GM21367 (cell line): ENCODE results near the gene PCMTD2.

Experiments
- ATAC-seq: cut with Tn5 transposase; IDR thresholded peaks from one replicate; pipeline ENCODE4 v1.9.1; 2021; ENCODE audit not compliant: unreplicated experiment

PCMTD2 gene

GRCh38 chr20:64254571-64255360 lies 782 bp upstream of the PCMTD2 start:
- ATAC-seq, result no peak

DNA sequence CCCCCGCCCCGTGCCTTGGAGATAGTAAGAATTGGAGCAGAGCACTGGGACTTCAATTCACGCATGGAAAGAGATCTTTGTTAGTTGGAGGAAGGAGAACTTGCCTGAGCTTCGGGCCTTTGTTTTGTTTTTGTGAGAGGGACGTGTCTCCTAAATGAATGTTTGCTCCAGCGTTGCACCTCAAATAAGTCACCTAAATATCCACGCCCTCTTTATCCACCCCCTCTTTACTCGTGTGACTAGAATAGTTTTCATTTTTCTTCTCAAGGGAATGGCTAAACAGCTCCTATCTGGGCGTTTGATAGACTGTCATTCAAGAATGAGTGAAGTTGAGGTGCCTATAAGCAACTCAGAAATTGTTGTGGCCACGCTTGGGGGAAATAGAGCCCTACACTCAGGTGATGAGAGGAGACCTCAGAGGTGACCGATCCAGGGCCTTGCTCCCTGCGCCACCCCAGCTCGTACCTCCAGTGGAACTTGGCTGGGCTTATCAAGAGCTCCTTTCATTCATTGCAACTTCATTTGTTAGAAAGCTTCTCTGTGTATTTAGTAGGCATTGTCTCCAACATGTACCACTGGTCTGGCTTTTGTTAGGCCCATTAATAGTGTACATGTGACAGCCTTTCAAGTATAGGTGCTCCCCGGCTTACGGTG lies 861 bp downstream of the PCMTD2 start:
- no peak for ATAC-seq

GRCh38 chr20:64257107-64257757 lies 1.7 kb downstream of the PCMTD2 start:
- no peak for ATAC-seq

DNA sequence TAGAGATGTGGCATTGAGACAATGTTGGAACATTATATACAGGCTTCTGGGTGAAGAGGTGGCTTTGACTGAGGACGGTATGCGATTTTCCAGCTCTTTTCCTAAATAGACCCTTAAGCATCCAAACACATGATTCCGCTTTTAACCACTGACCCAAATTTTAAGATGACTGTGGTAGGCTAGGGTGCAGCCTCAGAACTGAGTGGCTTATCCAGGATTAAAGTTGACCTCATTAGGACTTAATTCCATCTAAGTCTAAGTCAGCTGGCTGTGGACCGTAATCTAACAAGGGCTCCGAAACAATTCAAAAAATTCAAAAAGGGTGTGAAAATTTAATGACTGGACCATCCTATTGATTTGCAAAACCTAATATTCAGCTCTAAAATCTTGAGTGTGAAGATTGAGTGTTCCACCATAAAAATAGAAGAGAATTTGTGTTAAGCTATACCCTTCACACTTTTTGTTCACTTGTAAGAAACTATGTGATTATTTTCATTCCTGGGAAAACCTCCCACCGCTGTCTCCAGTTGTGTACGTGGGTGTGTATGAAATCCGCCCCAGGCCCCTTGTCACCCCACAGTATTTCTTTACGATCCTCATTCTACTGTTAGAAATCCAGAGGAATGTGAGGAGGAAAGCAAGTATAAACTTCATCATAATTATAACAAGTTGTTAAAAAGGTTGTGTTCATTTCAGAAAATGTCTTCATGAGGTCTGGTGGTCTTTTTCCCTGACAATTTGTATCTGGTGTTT lies 2.7 kb downstream of the PCMTD2 start:
- ATAC-seq, result no peak

DNA sequence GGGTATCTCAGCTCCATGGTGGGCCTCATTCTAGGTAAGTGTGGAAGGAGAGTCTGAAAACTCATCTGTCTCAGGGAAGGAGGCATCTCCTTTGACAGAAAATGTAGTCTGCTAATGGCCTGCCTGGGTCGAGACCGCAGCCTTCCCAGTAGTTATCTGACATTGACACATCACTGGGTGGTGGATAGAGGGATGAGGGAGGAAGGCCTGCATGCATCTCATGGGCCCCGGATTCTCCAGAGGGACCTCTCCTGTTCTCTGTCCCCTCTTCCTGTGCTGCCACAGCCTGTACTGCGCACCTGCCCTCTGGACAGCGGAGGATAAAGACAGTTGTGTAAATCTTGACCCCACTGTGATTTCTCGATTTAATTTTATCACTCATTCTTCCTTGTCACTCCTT lies 4.7 kb downstream of the PCMTD2 start:
- no peak for ATAC-seq

- ATAC-seq, result no peak
Measured at GRCh38 chr20:64261138-64261537, 5.6 kb downstream of the PCMTD2 start.

DNA sequence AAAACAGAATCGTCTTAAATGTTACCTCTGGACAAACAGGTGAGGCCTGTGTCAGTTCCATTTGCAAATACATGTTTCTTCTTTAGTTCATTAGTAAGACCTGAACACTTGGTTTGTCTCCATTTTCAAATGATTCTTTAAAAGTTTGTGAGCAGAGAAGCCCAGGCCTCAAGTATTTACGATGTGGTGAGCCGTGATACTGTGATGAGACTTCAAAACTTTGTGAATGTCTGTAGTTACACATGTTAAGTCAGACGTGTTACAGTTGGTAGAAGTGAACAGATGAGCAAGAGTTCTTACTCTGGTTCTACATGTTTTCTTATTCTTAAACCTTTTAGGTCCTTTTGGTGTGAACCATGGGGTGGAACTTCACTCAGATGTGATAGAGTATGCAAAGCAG lies 8.5 kb downstream of the PCMTD2 start:
- ATAC-seq, result no peak

DNA sequence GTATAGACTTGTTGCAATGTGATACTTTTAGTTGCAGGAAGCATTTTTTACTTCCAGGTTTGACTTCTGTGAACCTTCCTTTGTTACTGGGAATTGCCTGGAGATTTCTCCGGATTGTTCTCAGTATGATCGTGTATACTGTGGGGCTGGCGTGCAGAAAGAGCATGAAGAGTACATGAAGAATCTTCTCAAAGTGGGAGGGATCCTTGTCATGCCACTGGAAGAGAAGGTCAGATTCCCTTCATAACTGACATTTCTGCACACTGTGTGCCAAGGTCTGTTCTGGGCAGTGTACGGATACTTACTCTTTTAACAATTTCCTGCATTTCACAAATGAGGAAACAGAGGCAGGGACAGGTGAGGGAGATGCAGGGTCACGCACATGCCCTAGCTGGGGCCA lies 9.7 kb downstream of the PCMTD2 start:
- no peak for ATAC-seq

DNA sequence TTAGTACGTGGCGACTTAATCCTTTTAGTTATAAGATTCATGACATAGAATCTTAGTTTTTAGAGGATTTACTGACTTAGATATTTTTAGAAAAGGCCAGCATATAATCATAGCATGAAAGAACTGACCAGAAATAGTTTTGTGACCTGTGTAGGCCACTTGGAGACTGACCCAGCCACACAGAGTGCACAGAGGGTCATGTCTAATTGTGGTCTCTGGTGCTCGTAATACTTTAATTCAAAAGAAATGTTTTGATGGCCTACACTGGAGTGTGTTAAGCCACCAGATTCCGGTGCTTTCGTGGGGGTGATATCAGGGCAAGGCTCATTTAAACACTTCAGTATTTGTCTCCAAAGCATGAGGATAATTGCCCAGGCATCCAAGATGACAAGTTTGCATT lies 11.4 kb downstream of the PCMTD2 start:
- ATAC-seq, result no peak

GRCh38 chr20:64268174-64268573 lies 12.6 kb downstream of the PCMTD2 start:
- no peak for ATAC-seq

DNA sequence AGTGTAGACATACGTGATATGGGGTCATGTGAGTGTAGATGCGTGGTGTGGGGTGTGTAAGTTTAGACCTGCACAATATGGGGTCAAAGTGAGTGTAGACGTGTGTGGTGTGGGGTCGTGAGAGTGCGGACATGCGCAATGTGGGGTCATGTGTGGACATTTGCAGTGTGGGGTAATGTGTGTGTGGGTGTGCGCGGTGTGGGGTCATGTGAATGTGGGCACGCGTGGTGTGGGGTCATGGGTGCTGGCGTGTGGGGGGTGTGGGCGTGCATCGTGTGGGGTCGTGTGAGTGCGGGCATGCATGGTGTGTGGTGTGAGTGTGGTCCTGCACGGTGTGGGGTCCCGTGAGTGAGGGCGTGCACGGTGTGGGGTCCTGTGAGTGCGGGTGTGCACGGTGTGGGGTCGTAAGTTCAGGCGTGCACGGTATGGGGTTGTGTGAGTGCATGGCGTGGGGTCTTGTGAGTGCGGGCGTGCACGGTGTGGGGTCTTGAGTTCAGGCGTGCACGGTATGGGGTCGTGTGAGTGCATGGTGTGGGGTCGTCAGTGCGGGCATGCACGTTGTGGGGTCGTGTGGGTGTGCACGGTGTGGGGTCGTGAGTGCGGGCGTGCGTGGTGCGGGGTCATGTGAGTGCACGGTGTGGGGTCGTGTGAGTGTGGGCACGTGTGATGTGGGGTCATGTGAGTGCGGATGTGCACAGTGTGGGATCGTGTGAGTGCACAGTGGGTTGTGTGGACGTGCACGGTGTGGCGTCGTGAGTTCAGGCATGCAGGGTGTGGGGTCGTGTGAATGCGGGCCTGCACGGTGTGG lies 14.3 kb downstream of the PCMTD2 start:
- no peak for ATAC-seq

DNA sequence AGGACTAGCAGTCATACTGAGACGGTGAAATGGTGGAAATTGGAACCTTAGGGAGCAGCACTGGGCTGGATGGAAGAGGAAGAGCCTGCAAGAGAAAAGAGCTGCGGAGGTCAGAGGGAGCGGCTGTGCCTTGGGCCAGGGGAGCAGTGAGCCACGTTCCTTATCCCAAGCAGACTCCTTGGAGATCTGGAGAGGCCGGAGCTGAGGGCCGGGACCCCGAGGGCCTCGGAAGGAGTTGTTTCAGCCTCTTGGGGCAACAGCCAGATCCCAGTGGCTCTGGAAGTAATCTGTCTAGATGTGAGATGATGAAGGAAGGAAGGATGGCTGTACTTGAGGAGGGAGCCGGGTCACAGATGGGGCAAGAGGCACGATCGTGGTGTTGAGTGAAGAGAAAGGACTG lies 16.1 kb downstream of the PCMTD2 start:
- no peak for ATAC-seq

DNA sequence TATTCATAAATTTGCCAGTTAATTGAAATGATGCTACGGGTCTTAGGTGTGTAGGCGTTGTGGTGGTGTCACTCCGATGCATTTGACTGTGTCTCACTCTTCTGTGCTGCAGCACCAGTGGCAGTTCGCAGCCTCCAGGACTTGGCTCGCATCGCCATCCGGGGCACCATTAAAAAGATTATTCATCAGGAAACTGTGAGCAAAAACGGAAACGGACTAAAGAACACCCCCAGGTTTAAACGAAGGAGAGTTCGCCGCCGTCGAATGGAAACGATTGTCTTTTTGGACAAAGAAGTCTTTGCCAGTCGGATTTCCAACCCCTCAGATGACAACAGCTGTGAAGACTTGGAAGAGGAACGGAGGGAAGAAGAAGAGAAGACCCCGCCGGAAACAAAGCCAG lies 17.6 kb downstream of the PCMTD2 start:
- no peak for ATAC-seq

DNA sequence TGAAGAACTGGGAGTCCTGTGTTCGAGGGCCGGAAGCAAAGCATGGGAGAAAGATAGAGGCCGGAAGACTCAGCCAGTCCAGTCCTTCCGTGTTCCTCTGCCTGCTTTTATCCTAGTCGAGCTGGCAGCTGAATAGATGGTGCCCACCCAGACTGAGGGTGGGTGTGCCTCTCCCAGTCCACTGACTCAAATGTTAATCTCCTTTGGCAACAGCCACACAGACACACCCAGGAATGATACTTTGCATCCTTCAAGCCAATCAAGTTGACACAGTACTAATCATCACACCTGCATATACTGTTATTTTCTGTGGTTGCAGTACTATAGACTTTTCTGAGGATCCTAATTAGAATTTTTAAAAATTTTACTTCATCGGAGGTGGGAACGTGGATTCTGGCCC lies 21.3 kb downstream of the PCMTD2 start:
- no peak for ATAC-seq

- no peak for ATAC-seq
Measured at GRCh38 chr20:64277571-64278316, 22.2 kb downstream of the PCMTD2 start.

- ATAC-seq, result no peak
Measured at GRCh38 chr20:64278317-64278681, 22.8 kb downstream of the PCMTD2 start.

GRCh38 chr20:64279826-64280459 lies 24.4 kb downstream of the PCMTD2 start:
- no peak for ATAC-seq

- no peak for ATAC-seq
Measured at GRCh38 chr20:64280460-64280843, 24.9 kb downstream of the PCMTD2 start.

DNA sequence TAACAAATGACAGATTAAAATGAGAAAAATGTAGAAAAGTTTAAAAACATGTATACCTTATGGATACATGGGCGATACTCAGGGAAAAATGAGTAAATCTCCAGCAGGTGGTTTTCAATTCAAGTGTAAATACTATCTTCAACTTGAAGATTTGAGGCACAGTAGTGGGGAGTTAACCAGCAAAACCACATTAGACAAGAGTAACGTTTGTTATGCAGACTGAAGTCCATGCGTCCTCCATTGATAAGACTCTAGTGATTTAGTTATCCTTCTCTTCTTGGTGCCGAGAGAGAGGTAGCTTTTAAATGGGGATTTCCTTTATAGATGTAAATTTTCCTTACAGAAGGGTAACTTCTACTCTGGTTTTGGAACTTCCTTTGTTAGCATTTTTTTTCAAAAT lies 28.1 kb downstream of the PCMTD2 start:
- no peak for ATAC-seq
